Articular chondrocyte of knee joint (primary cell): ENCODE results near the gene ATRNL1. TPM values are rescaled to one million over a fixed set of nuclear protein-coding genes. Genes with fewer than 3 reads are reported as not detected.

Experiments used
- total RNA-seq: library from RNA; depleted of rRNA; stranded (reverse); fragments of >200 nt; gene quantifications from 2 replicates; pipeline ENCODE4 v1.2.3, GENCODE V29; 2012

The ATRNL1 gene
- 2.5 and 12.5 TPM in 2 replicates for total RNA-seq

GRCh38 chr10:115093286-115093775 is at the start of gene ATRNL1:
Gene ATRNL1, plus strand, starts transcription at chr10:115093365. Its CDS starts 386 bp downstream, at chr10:115093751.

Other genes with a start within 250 kb of the ATRNL1 start
- gene TRUB1, start 155.2 kb upstream of the ATRNL1 start, total RNA-seq, result 26.9 and 31.7 TPM in 2 replicates